K562 (cell line): ENCODE measurements around the gene PSMA5. TPM values are rescaled to one million over a fixed set of nuclear protein-coding genes. Genes with fewer than 3 reads are reported as not detected.
A peak's percentile ranks its signal among the peaks of the same experiment; 100 is the strongest.

Source experiments
- BHLHE40 ChIP-seq: IDR thresholded peaks from 2 replicates; pipeline ENCODE4 v1.6.1; 2011; ENCODE audit warnings: low read length, improper control_type of control experiment
- CBX3 ChIP-seq, 2 experiments: IDR thresholded peaks; 1 replicate in 1 of 2; 2 replicates in 1 of 2; pipeline ENCODE4 v1.6.1; 2012; ENCODE audit warnings: inconsistent platforms in 2 of 2, low read length in 2 of 2, borderline replicate concordance in 1 of 2, control low read depth in 1 of 2
- CREBBP ChIP-seq: IDR thresholded peaks from one replicate; pipeline ENCODE4 v1.6.1; 2012; ENCODE audit warnings: low read depth, mild to moderate bottlenecking, control low read depth, inconsistent platforms, low read length
- EP300 ChIP-seq: IDR thresholded peaks from 2 replicates; pipeline ENCODE4 v1.6.1; 2012; ENCODE audit warnings: low read length, improper control_type of control experiment
- FOSL1 ChIP-seq: fragments of 200-800 bp; sonication (Bioruptor generic); conservative IDR thresholded peaks from 2 replicates; pipeline ENCODE4 v1.6.1; 2016; ENCODE audit warnings: missing genetic modification characterization, missing compliant biosample characterization
- HMGN3 ChIP-seq: IDR thresholded peaks from 2 replicates; pipeline ENCODE4 v1.6.1; 2011; ENCODE audit warnings: borderline replicate concordance, low read depth, mild to moderate bottlenecking, mixed read lengths, low read length; ENCODE audit not compliant: insufficient read length; ENCODE audit errors: extremely low read depth
- KDM1A ChIP-seq, 2 experiments: fragments of 450-650 bp; IDR thresholded peaks; 2 replicates each; pipeline ENCODE4 v1.6.1; 2016; ENCODE audit warnings: mild to moderate bottlenecking in 2 of 2
- KDM5B ChIP-seq: fragments of 200-600 bp; sonication (generic); IDR thresholded peaks from 2 replicates; pipeline ENCODE4 v1.6.1; 2012; ENCODE audit warnings: low read depth, mild to moderate bottlenecking, moderate library complexity, low read length, control low read depth, inconsistent platforms; ENCODE audit not compliant: insufficient replicate concordance
- MEIS2 ChIP-seq: fragments of 450-650 bp; IDR thresholded peaks from 2 replicates; pipeline ENCODE4 v1.6.1; 2014; ENCODE audit warnings: mild to moderate bottlenecking; ENCODE audit not compliant: partially characterized antibody
- SAP30 ChIP-seq: fragments of 200-600 bp; sonication (generic); IDR thresholded peaks from 2 replicates; pipeline ENCODE4 v1.6.1; 2012; ENCODE audit warnings: borderline replicate concordance, low read depth, mild to moderate bottlenecking, moderate library complexity, low read length, control low read depth, inconsistent platforms; ENCODE audit not compliant: insufficient read depth, poor library complexity, severe bottlenecking
- SMC3 ChIP-seq: conservative IDR thresholded peaks from 2 replicates; pipeline ENCODE4 v1.6.1; 2011; ENCODE audit warnings: low read depth, low read length, improper control_type of control experiment; ENCODE audit not compliant: insufficient read depth
- ZNF282 ChIP-seq: sonication (generic); formaldehyde crosslinking; IDR thresholded peaks from 2 replicates; pipeline ENCODE4 v1.8.1; 2023; ENCODE audit warnings: missing genetic modification reagents
- ZNF41 ChIP-seq: fragments of 250-450 bp; sonication (Bioruptor Pico); conservative IDR thresholded peaks from 2 replicates; pipeline ENCODE4 v1.4.0; 2020; ENCODE audit warnings: mild to moderate bottlenecking
- polyA plus RNA-seq, 8 experiments: library from polyadenylated mRNA; depleted of rRNA in 4 of 8; stranded (reverse) in 5 of 8; unstranded in 3 of 8; fragments of >200 nt; fragmentation: Nextera tagmentation in 2 of 8; fragmentation: Illumina TruSeq in 1 of 8; extraction: Ambion mirVana in 2 of 8; extraction: Trizol in 1 of 8; gene quantifications; 2 replicates each; pipeline versions ENCODE4 v1.2.1 to v1.2.3, GENCODE V29; 2011 to 2014; ENCODE audit warnings: inconsistent platforms in 1 of 8, missing spikeins in 1 of 8
- total RNA-seq, 7 experiments: library from RNA; depleted of rRNA in 6 of 7; stranded (reverse); fragments of >200 nt in 6 of 7; fragmentation: Illumina TruSeq in 2 of 7; extraction: Trizol in 2 of 7; gene quantifications; 2 replicates each; pipeline versions ENCODE4 v1.2.1 to v1.2.3, GENCODE V29; 2011 to 2021; ENCODE audit warnings: low replicate concordance in 1 of 7
- TF ChIP-seq, protein P1 (sequence below): fragments of 450-650 bp; formaldehyde crosslinking; IDR thresholded peaks from 2 replicates; pipeline ENCODE4 v1.4.0; 2022; ENCODE audit warnings: missing genetic modification characterization
- TF ChIP-seq, protein P2 (sequence below): fragments of 250-450 bp; sonication (Bioruptor Pico); IDR thresholded peaks from 2 replicates; pipeline ENCODE4 v1.4.0; 2020

The PSMA5 gene
- total and polyA plus RNA-seq, 9 of the 15 experiments (the other 6 are each of a cell fraction or from before 2014, with no cell fraction given), result 82.6 to 542 (median 287) TPM

GRCh38 chr1:109392037-109392787 is 34.0 kb downstream of the PSMA5 start (continued):
- TF ChIP-seq, protein P1, sequence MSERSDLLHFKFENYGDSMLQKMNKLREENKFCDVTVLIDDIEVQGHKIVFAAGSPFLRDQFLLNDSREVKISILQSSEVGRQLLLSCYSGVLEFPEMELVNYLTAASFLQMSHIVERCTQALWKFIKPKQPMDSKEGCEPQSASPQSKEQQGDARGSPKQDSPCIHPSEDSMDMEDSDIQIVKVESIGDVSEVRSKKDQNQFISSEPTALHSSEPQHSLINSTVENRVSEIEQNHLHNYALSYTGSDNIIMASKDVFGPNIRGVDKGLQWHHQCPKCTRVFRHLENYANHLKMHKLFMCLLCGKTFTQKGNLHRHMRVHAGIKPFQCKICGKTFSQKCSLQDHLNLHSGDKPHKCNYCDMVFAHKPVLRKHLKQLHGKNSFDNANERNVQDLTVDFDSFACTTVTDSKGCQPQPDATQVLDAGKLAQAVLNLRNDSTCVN (CRISPR knock-in tag), result 0 out of 2 replicates have a peak, but pooled peaks have one; percentile 15
- peak; percentile 37 for TF ChIP-seq SAP30
- TF ChIP-seq MEIS2, result no peak
- no peak for TF ChIP-seq ZNF282 (CRISPR knock-in tag)
- peak in 1 of 2 experiments; percentile 22; a peak in 1 of 3 replicates for TF ChIP-seq CBX3 (IDR thresholded peaks at IDR 0.05; ENCODE audit: borderline replicate concordance in 1 of 2, low read length in 2 of 2)
- no peak for TF ChIP-seq CREBBP
- TF ChIP-seq FOSL1 (tag), result 0 out of 2 replicates have a peak, but pooled peaks have one; percentile 10
- TF ChIP-seq ZNF41 (CRISPR knock-in tag), result 0 out of 2 replicates have a peak, but pooled peaks have one; percentile 27
- peak in 1 of 2 experiments; percentile 10; a peak in 1 of 4 replicates for TF ChIP-seq KDM1A (IDR thresholded peaks at IDR 0.05)
- TF ChIP-seq KDM5B, result peak; percentile 21
- TF ChIP-seq, protein P2, sequence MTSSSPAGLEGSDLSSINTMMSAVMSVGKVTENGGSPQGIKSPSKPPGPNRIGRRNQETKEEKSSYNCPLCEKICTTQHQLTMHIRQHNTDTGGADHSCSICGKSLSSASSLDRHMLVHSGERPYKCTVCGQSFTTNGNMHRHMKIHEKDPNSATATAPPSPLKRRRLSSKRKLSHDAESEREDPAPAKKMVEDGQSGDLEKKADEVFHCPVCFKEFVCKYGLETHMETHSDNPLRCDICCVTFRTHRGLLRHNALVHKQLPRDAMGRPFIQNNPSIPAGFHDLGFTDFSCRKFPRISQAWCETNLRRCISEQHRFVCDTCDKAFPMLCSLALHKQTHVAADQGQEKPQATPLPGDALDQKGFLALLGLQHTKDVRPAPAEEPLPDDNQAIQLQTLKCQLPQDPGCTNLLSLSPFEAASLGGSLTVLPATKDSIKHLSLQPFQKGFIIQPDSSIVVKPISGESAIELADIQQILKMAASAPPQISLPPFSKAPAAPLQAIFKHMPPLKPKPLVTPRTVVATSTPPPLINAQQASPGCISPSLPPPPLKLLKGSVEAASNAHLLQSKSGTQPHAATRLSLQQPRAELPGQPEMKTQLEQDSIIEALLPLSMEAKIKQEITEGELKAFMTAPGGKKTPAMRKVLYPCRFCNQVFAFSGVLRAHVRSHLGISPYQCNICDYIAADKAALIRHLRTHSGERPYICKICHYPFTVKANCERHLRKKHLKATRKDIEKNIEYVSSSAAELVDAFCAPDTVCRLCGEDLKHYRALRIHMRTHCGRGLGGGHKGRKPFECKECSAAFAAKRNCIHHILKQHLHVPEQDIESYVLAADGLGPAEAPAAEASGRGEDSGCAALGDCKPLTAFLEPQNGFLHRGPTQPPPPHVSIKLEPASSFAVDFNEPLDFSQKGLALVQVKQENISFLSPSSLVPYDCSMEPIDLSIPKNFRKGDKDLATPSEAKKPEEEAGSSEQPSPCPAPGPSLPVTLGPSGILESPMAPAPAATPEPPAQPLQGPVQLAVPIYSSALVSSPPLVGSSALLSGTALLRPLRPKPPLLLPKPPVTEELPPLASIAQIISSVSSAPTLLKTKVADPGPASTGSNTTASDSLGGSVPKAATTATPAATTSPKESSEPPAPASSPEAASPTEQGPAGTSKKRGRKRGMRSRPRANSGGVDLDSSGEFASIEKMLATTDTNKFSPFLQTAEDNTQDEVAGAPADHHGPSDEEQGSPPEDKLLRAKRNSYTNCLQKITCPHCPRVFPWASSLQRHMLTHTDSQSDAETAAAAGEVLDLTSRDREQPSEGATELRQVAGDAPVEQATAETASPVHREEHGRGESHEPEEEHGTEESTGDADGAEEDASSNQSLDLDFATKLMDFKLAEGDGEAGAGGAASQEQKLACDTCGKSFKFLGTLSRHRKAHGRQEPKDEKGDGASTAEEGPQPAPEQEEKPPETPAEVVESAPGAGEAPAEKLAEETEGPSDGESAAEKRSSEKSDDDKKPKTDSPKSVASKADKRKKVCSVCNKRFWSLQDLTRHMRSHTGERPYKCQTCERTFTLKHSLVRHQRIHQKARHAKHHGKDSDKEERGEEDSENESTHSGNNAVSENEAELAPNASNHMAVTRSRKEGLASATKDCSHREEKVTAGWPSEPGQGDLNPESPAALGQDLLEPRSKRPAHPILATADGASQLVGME (CRISPR knock-in tag), result 0 out of 2 replicates have a peak, but pooled peaks have one; percentile 57
- TF ChIP-seq EP300, result 0 out of 2 replicates have a peak, but pooled peaks have one; percentile 12
- TF ChIP-seq SMC3, result no peak
- TF ChIP-seq HMGN3, result no peak
- TF ChIP-seq BHLHE40, result no peak
- TF ChIP-seq, all 486 proteins: peak for 35
